Activated CD4-positive, alpha-beta memory T cell treated with anti-CD3 and anti-CD28 coated beads, Interleukin-2, amount 10 ng/mL, durations not matched to agents 7 days and 5 days (primary cell): Measurements from ENCODE around the gene SNX30. TPM values are rescaled to one million over a fixed set of nuclear protein-coding genes. Genes with fewer than 3 reads are reported as not detected.

Source experiments
- CTCF ChIA-PET: fragments of 350-600 bp; sonication (Branson Sonifier 250); formaldehyde crosslinking; loops from one replicate; lab custom pipeline; 2021; ENCODE audit warnings: antibody characterized with exemption, inconsistent platforms; lab: Charles Lee
- POLR2A ChIA-PET: fragments of 350-600 bp; sonication (Branson Sonifier 250); formaldehyde crosslinking; loops from one replicate; lab custom pipeline; 2021; ENCODE audit warnings: antibody characterized with exemption; lab: Charles Lee
- DNase-seq: peaks from one replicate; pipeline ENCODE4 v3.0.0-alpha.2; 2020
- H3K27ac Mint-ChIP-seq: one replicate; pipeline ENCODE4 v1.8.0; 2021; ENCODE audit warnings: mild to moderate bottlenecking, mixed read lengths
- H3K27me3 Mint-ChIP-seq: one replicate; pipeline ENCODE4 v1.8.0; 2021; ENCODE audit warnings: mixed read lengths
- H3K36me3 Mint-ChIP-seq: one replicate; pipeline ENCODE4 v1.8.0; 2021; ENCODE audit warnings: low read depth, mixed read lengths
- H3K4me1 Mint-ChIP-seq: one replicate; pipeline ENCODE4 v1.8.0; 2021; ENCODE audit warnings: mixed read lengths
- H3K4me3 Mint-ChIP-seq: one replicate; pipeline ENCODE4 v1.8.0; 2021; ENCODE audit warnings: mild to moderate bottlenecking, mixed read lengths
- H3K9me3 Mint-ChIP-seq: one replicate; pipeline ENCODE4 v1.8.0; 2021; ENCODE audit warnings: mixed read lengths
- total RNA-seq, 2 experiments: library from RNA; stranded (reverse); gene quantifications; one replicate each; pipeline ENCODE4 v1.2.3, GENCODE V29; 2021

SNX30 gene
- total RNA-seq, 2 experiments from 2014 or later: 8.2 to 8.4 TPM

DNA sequence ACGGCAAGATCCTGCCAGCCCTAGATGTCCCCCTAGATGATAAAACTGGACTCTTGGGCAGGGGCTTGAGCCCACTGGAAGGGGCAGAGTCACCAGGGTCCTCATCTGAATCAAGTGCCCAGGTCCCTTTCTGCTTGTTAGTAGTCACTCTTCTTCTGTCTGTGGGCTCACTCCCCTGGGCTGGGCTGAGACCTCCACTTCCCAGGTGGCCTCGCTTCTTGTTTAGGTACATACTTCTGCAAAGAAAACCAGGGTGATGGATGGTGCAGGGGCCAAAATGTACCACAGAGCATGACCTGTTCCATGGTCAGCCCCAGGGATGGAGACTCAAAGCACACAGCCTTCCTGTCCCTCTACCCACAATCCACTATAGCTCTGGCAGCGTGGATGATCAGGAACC lies 141.0 kb downstream of the SNX30 start:
- Mint-ChIP-seq H3K36me3 (peaks cover 4% of the 10 kb centered on the region), H3K4me1 (peaks cover 16% of the 10 kb centered on the region), H3K27me3 (peaks cover 35% of the 10 kb centered on the region), H3K9me3 (peaks cover 2% of the 10 kb centered on the region), H3K4me3 (no peak overlapping the region), H3K27ac (no peak overlapping the region)
- no peak for DNase-seq
- ChIA-PET CTCF (no interaction called here), POLR2A (no interaction called here)

DNA sequence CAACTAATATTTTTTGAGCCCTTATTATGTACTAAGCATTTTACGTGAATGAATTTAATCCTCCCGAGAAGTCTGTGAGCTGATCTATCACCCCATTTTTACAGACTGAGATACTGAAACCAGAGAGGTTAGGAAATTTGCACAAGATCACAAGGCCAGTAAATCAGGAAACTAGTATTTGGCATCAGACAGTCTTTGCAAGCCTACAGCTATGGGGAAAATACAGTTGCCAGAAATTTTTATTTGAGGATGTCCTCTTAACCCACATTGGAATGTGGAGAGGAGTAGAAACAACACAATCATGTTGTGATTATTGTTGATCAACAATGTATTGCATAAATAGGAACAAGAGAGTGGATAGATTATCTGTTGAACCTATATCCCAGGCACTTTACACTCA lies 142.4 kb downstream of the SNX30 start:
- DNase-seq: no peak
- no peak overlapping the region for H3K4me3 Mint-ChIP-seq
- H3K9me3 Mint-ChIP-seq: peaks cover 2% of the 10 kb centered on the region
- CTCF ChIA-PET: no interaction called here
- H3K27me3 Mint-ChIP-seq: peaks cover 37% of the 10 kb centered on the region
- H3K36me3 Mint-ChIP-seq: peaks cover 4% of the 10 kb centered on the region
- POLR2A ChIA-PET: interaction anchor here (1.0 kb wide), 1 partner anchor 9 kb away, joined by 3 read pairs; no protein-coding TSS in a partner anchor
- H3K4me1 Mint-ChIP-seq: peaks cover 16% of the 10 kb centered on the region
- no peak overlapping the region for H3K27ac Mint-ChIP-seq

DNA sequence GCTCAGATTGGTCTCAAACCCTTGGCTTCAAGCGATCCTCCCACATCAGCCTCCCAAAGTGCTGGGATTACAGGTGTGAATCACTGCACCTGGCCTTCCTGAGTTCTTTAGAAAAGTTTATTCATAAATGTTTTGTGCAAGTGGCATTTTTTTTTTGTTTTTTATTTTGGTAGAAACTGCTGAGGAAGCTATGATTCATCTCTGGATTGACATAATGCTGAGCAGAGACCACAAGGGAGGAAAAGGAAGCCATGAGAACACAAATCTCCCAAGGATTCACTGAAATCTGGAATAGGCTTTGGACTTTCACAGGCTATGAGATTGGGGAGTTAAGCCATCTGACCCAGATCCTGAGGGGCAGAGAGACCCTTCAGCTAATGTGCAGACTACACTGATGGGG lies 143.5 kb downstream of the SNX30 start:
- DNase-seq: no peak
- peaks cover 26% of the 10 kb centered on the region for H3K4me1 Mint-ChIP-seq
- peaks cover 47% of the 10 kb centered on the region for H3K27me3 Mint-ChIP-seq
- peaks cover 4% of the 10 kb centered on the region for H3K36me3 Mint-ChIP-seq
- peaks cover 2% of the 10 kb centered on the region for H3K9me3 Mint-ChIP-seq
- no peak overlapping the region for H3K4me3 Mint-ChIP-seq
- no peak overlapping the region for H3K27ac Mint-ChIP-seq
- ChIA-PET POLR2A (no interaction called here), CTCF (interaction anchor here (1.7 kb wide), 1 partner anchor 9 kb away, joined by 9 read pairs; no protein-coding TSS in a partner anchor)

DNA sequence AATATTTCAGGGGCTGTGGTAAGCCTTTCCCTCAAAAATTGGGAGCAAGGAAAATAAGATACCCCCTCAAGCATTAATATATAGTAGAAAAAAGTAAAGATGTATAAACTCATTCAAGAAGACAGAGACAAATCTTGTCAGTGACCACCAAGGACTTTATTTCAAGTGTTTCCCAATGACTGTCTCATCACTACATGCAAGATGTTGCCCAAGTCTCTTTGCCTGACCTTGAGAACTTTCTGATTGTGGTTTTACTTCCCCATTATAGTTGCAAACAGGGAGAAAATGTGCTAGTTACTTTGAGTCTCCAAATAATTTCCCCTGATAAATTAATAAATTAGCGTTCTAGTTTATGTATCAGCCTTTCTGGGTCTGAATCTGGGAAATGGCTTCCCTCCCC lies 144.1 kb downstream of the SNX30 start:
- no peak for DNase-seq
- ChIA-PET CTCF (interaction anchor here (1.7 kb wide), 1 partner anchor 9 kb away, joined by 9 read pairs; no protein-coding TSS in a partner anchor), POLR2A (no interaction called here)
- H3K27me3 Mint-ChIP-seq: peaks cover 46% of the 10 kb centered on the region
- H3K4me3 Mint-ChIP-seq: no peak overlapping the region
- no peak overlapping the region for H3K27ac Mint-ChIP-seq
- H3K9me3 Mint-ChIP-seq: peaks cover 2% of the 10 kb centered on the region
- H3K36me3 Mint-ChIP-seq: peaks cover 4% of the 10 kb centered on the region
- peaks cover 28% of the 10 kb centered on the region for H3K4me1 Mint-ChIP-seq

DNA sequence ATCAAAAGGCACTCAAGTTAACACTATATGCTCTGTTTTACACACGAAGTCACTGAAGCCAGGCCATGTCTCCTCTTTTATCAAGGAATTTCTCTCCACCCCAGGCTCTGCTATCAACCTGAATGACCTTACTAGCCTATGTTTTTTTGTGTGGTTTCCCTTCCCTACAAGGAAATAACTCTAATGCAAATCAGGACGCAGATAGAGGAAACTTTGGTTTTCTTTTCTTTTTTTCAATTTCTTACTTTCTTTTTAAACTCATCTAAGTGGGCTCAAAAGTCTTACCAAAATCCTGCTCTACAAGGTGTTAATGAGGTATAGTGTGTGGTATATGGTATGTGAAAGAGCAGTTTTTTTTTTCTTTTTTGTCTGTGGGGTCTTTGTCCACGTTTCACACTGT lies 145.6 kb downstream of the SNX30 start:
- no peak for DNase-seq
- Mint-ChIP-seq H3K4me1 (peaks cover 28% of the 10 kb centered on the region), H3K27me3 (peaks cover 48% of the 10 kb centered on the region), H3K9me3 (peaks cover 2% of the 10 kb centered on the region), H3K4me3 (no peak overlapping the region), H3K27ac (no peak overlapping the region), H3K36me3 (peaks cover 4% of the 10 kb centered on the region)
- ChIA-PET POLR2A (no interaction called here), CTCF (no interaction called here)

DNA sequence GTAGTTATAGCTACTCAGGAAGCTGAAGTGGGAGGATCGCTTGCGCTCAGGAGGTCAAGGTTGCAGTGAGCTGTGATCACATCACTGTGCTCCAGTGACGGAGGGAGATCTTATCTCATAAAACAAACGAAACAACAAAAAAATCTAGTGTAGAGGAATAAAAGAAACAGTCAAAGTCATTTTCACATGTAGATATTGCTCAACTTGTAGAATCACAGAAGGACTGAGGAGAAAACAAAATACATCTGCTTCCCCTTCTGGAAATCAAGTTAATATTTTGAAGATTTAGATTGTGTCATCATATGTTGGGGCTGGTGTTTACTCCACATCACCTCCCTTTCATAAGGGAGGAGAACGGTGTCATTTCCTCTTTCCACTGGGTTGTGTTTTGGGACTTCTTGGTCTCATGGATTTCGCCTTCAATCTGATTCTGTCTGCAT lies 148.3 kb downstream of the SNX30 start:
- peaks cover 4% of the 10 kb centered on the region for H3K36me3 Mint-ChIP-seq
- ChIA-PET POLR2A (no interaction called here), CTCF (interaction anchor here (1.1 kb wide), 1 partner anchor 36 kb away, joined by 4 read pairs; no protein-coding TSS in a partner anchor)
- H3K4me1 Mint-ChIP-seq: peaks cover 29% of the 10 kb centered on the region
- H3K9me3 Mint-ChIP-seq: peaks cover 2% of the 10 kb centered on the region
- no peak for DNase-seq
- peaks cover 42% of the 10 kb centered on the region for H3K27me3 Mint-ChIP-seq
- H3K4me3 Mint-ChIP-seq: no peak overlapping the region
- no peak overlapping the region for H3K27ac Mint-ChIP-seq

DNA sequence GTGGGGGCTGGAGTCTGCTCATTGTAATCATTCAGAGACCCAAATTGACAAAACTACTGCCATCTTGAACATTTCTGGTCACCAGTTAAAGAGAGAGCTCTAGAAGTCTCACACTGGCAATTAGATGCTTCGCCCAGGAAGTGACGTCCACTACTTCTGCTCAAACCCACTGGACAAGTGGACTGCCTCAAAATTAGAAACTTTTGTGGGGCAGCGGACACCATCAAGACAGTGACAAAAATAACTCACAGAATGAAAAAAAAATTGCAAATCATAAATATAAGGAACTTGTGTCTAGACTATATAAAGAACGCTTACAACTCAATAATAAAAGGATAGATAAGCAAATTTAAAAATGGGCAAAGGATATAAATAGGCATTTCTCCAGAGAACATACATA lies 149.9 kb downstream of the SNX30 start:
- CTCF ChIA-PET: no interaction called here
- POLR2A ChIA-PET: no interaction called here

DNA sequence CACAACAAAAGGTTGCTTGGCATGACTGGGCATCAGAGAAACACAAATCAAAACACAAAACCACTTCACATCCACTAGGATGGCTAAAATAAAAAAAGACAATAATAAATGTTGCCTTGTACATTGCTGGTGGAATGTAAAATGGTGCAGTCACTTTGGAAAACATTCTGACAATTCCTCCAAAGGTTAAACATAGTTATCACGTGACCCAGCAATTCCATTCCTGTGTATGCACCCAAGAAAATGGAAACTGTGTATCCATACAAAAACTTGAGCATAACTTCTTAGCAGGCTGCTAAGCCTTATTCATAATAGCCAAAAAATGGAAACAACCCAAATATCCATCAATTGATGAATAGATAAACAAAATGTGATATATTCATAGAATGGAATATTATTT lies 150.3 kb downstream of the SNX30 start:
- CTCF ChIA-PET: no interaction called here
- no peak overlapping the region for H3K4me3 Mint-ChIP-seq
- H3K27me3 Mint-ChIP-seq: peaks cover 37% of the 10 kb centered on the region
- DNase-seq: no peak
- H3K4me1 Mint-ChIP-seq: peaks cover 23% of the 10 kb centered on the region
- no peak overlapping the region for H3K27ac Mint-ChIP-seq
- H3K36me3 Mint-ChIP-seq: peaks cover 4% of the 10 kb centered on the region
- POLR2A ChIA-PET: no interaction called here
- H3K9me3 Mint-ChIP-seq: peaks cover 2% of the 10 kb centered on the region

More for the DNA sequence above, 149.9 kb downstream of the SNX30 start:
- Mint-ChIP-seq H3K4me1 (peaks cover 25% of the 10 kb centered on the region), H3K4me3 (no peak overlapping the region), H3K36me3 (peaks cover 4% of the 10 kb centered on the region), H3K27me3 (peaks cover 40% of the 10 kb centered on the region), H3K27ac (no peak overlapping the region), H3K9me3 (peaks cover 2% of the 10 kb centered on the region)
- DNase-seq: no peak

DNA sequence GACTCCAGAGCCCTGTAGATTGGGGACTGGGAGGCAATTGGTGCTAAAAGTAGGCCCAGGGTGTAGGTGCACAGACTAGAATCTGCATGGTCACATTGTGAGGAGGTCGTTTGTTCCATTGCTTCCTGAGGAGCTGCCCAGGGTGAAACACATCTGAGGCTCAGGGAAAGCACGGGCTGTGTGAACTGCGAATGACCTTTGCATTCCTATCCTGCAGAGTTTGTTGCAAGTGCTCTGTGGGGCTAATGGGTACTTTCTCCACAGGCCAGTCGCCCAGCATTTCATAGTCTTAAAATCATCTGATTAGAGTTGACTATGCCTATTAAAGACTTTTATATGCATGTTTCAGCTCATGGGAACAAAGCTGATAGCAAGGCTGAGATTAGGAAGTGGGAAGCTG lies 154.5 kb downstream of the SNX30 start:
- ChIA-PET POLR2A (no interaction called here), CTCF (interaction anchor here (3.6 kb wide), 1 partner anchor 59 kb away, joined by 51 read pairs; no protein-coding TSS in a partner anchor)
- peaks cover 7% of the 10 kb centered on the region for H3K4me1 Mint-ChIP-seq
- no peak for DNase-seq
- no peak overlapping the region for H3K27ac Mint-ChIP-seq
- H3K36me3 Mint-ChIP-seq: no peaks in the 10 kb centered on the region
- H3K27me3 Mint-ChIP-seq: peaks cover 22% of the 10 kb centered on the region
- H3K4me3 Mint-ChIP-seq: no peak overlapping the region
- H3K9me3 Mint-ChIP-seq: no peaks in the 10 kb centered on the region

DNA sequence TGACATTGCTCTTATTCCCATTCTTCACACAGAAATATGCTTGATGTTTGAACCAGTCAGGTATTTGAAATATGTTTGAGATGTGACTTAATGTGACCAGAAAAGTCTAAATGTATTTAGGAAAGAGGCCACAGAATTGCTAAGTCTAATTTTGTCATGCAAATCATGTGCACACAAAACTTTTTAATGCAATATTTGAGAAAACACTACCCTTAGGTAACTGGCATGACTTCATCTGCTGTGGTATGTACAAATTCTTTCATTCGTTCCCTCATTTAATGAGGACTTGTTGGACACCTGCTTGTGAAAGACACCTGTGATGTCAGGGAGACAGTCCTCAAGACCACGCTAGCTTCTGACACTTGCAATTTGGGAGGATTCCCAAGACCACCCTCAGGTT lies 161.2 kb downstream of the SNX30 start:
- H3K4me1 Mint-ChIP-seq: no peaks in the 10 kb centered on the region
- no peak overlapping the region for H3K27ac Mint-ChIP-seq
- POLR2A ChIA-PET: no interaction called here
- H3K27me3 Mint-ChIP-seq: peaks cover 8% of the 10 kb centered on the region
- no peaks in the 10 kb centered on the region for H3K36me3 Mint-ChIP-seq
- no peak overlapping the region for H3K4me3 Mint-ChIP-seq
- no peaks in the 10 kb centered on the region for H3K9me3 Mint-ChIP-seq
- CTCF ChIA-PET: interaction anchor here (0.6 kb wide), 1 partner anchor 1477 kb away, joined by 3 read pairs; no protein-coding TSS in a partner anchor
- DNase-seq: no peak

DNA sequence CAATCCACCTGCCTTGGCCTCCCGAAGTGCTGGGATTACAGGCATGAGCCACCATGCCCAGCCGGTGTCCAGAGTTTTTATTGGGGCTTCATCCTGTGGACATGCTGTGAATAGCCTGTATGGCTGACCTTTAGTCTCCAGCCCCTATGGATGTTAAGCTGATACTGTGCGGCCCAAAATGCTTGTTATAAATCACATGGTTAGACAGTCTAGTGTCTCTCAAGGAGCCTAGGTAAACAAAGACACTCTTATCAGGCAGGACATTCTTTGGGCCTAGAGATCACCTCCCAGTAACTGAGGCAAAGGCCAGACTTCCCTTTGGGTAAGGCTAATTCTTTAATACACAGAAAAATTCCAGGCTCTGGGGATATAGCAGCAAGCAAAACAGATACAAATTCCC lies 162.1 kb downstream of the SNX30 start:
- CTCF ChIA-PET: no interaction called here
- Mint-ChIP-seq H3K27ac (no peak overlapping the region), H3K4me3 (no peak overlapping the region), H3K9me3 (no peaks in the 10 kb centered on the region), H3K4me1 (no peaks in the 10 kb centered on the region), H3K27me3 (peaks cover 11% of the 10 kb centered on the region), H3K36me3 (no peaks in the 10 kb centered on the region)
- no peak for DNase-seq
- POLR2A ChIA-PET: no interaction called here

DNA sequence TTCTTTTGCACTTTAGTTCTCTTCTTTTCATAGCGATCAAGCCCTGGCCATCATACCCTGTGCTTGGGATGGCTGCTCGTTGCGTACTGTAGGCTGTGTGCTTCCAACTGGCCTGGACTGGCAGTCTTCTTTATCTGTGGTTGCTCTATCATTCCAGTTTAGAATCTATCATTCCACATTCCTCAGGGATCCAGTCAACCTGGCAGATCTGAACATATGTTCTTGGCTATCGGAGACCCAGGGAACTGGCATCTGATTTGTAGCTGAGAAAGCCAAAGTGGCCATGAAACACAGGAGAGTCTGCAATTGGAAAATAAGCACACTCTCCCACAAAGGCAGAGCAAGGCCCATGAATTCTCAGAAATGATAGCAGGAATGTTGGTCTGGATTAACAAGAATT lies 162.8 kb downstream of the SNX30 start:
- Mint-ChIP-seq H3K27me3 (peaks cover 15% of the 10 kb centered on the region), H3K9me3 (no peaks in the 10 kb centered on the region), H3K4me1 (no peaks in the 10 kb centered on the region), H3K27ac (no peak overlapping the region), H3K4me3 (no peak overlapping the region), H3K36me3 (no peaks in the 10 kb centered on the region)
- POLR2A ChIA-PET: no interaction called here
- no peak for DNase-seq
- CTCF ChIA-PET: no interaction called here

DNA sequence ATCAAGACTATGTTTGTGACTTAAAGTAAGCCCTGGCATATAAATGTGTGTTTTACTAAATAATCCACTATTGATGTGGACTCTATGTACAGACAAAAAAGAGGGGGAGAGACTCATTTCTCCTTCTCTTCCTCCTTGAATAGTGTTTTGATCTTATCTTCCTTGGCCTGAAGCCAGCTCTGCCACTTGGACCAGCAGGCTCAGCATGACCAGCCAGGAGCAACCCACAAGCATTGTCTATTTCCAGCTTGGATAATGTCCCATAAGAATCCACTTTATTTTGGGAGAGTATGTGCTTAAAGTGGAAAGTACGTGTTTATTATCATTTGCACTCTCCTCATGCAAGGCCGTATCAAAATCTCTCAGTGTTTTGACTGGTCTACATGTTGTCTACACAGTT lies 164.0 kb downstream of the SNX30 start:
- POLR2A ChIA-PET: no interaction called here
- DNase-seq: no peak
- Mint-ChIP-seq H3K9me3 (no peaks in the 10 kb centered on the region), H3K4me1 (no peaks in the 10 kb centered on the region), H3K27me3 (peaks cover 18% of the 10 kb centered on the region), H3K4me3 (no peak overlapping the region), H3K27ac (no peak overlapping the region), H3K36me3 (no peaks in the 10 kb centered on the region)
- CTCF ChIA-PET: no interaction called here
